Sigmoid colon (tissue), 7 donors: ENCODE measurements around the gene SEC62. TPM values are rescaled to one million over a fixed set of nuclear protein-coding genes. Genes with fewer than 3 reads are reported as not detected.

Experiments
- DNase-seq: peaks from one replicate; pipeline ENCODE4 v3.0.0-alpha.2; 2019
- H3K27ac ChIP-seq, 4 donors: fragments of 200-600 bp; sonication (generic); one replicate each; pipeline ENCODE4 v1.5.1; 2016 to 2019; ENCODE audit warnings: mild to moderate bottlenecking in 1 of 4
- H3K27me3 ChIP-seq, 3 donors: fragments of 200-600 bp; sonication (generic); one replicate each; pipeline ENCODE4 v1.5.1; 2019; ENCODE audit warnings: mild to moderate bottlenecking in 1 of 3
- H3K36me3 ChIP-seq, 4 donors: fragments of 200-600 bp; sonication (generic); one replicate each; pipeline ENCODE4 v1.5.1; 2016 to 2019
- H3K4me1 ChIP-seq, 4 donors: fragments of 200-600 bp; sonication (generic); one replicate each; pipeline ENCODE4 v1.5.1; 2017 to 2019
- H3K4me3 ChIP-seq, 4 donors: fragments of 200-600 bp; sonication (generic); one replicate each; pipeline ENCODE4 v1.5.1; 2017 to 2019; ENCODE audit warnings: mild to moderate bottlenecking in 2 of 4, moderate library complexity in 1 of 4
- H3K9me3 ChIP-seq, 4 donors: fragments of 200-600 bp in 3 of 4; sonication (generic) in 3 of 4; one replicate each; pipeline versions ENCODE4 v1.5.1 to v1.6.1; 2013 to 2019
- EP300 ChIP-seq, 4 donors: sonication (generic); formaldehyde crosslinking; IDR thresholded peaks; one replicate each; pipeline ENCODE4 v1.6.1; 2017; ENCODE audit warnings: antibody characterized with exemption in 4 of 4
- POLR2A ChIP-seq, 2 donors: fragments of 450-650 bp; IDR thresholded peaks; one replicate each; pipeline ENCODE4 v1.6.1; 2016; ENCODE audit warnings: antibody characterized with exemption in 2 of 2, mild to moderate bottlenecking in 2 of 2, moderate library complexity in 2 of 2
- POLR2AphosphoS5 ChIP-seq, 4 donors: sonication (generic); formaldehyde crosslinking; IDR thresholded peaks; one replicate each; pipeline ENCODE4 v1.6.1; 2017; ENCODE audit warnings: antibody characterized with exemption in 4 of 4
- WGBS, 2 donors: extraction: QIAGEN DNeasy Blood & Tissue Kit; methylation state at CpG; one replicate each; pipeline ENCODE4 v1.1.7; 2013; 5-methylcytosine and 5-hydroxymethylcytosine counted together
- intact Hi-C: fragments of 100-400 bp; cut with DNase I; formaldehyde crosslinking; loops from one replicate; pipeline ENCODE4 v1.15.1; 2023
- polyA plus RNA-seq, 3 donors: library from polyadenylated mRNA; stranded (reverse); fragments of 200-250 nt; gene quantifications; one replicate each; pipeline ENCODE4 v1.2.3, GENCODE V29; 2013
- total RNA-seq, 4 donors: library from RNA; depleted of rRNA; stranded (reverse); fragments of >200 nt; gene quantifications; one replicate each; pipeline ENCODE4 v1.1.0, GENCODE V29; 2016
- TF ChIP-seq, protein P1 (sequence below), 4 experiments: fragments of 450-650 bp in 3 of 4; fragments of 200-600 bp in 1 of 4; IDR thresholded peaks; one replicate each; pipeline ENCODE4 v1.5.1; 2016 to 2019; ENCODE audit warnings: antibody characterized with exemption in 4 of 4, mild to moderate bottlenecking in 3 of 4, moderate library complexity in 2 of 4
- donor health status: healthy with polysubstance abuse.
- donor health status: Bipolar disorder and iron deficiency.
- donor health status: healthy.

The SEC62 gene
- total and polyA plus RNA-seq, 7 donors: 15.0 to 82.6 (median 77.7) TPM

DNA sequence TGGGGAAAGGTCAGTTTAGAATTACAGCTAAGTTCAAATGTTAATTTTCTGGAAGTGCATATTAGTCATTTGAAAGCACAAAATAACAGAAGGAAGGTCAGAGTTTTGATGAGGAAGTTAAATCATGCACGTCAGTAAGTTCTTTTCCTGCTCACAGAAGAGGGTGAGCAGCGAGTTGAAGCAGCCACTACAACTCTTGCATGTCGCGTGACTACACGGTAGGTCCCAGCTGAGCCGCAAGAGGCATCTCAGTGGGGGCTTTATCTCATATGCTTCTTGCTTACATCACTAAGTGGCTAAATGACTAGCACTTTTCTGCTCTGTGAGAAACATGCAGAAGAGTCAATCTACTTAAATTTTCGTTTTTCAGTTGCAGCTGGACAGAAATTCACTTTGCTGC, 21.3 kb upstream of the SEC62 start:
- intact Hi-C loops: no loop called here
- Histone ChIP-seq H3K9me3 (no peaks in the 10 kb centered on the region), H3K27me3 (no peaks in the 10 kb centered on the region), H3K27ac (no peak overlapping the region), H3K4me3 (no peak overlapping the region), H3K4me1 (no peaks in the 10 kb centered on the region), H3K36me3 (no peaks in the 10 kb centered on the region)
- TF ChIP-seq POLR2AphosphoS5 (IDR thresholded peaks at IDR 0.05) (no peak), EP300 (IDR thresholded peaks at IDR 0.05) (no peak), POLR2A (IDR thresholded peaks at IDR 0.05) (no peak)
- TF ChIP-seq, protein P1, sequence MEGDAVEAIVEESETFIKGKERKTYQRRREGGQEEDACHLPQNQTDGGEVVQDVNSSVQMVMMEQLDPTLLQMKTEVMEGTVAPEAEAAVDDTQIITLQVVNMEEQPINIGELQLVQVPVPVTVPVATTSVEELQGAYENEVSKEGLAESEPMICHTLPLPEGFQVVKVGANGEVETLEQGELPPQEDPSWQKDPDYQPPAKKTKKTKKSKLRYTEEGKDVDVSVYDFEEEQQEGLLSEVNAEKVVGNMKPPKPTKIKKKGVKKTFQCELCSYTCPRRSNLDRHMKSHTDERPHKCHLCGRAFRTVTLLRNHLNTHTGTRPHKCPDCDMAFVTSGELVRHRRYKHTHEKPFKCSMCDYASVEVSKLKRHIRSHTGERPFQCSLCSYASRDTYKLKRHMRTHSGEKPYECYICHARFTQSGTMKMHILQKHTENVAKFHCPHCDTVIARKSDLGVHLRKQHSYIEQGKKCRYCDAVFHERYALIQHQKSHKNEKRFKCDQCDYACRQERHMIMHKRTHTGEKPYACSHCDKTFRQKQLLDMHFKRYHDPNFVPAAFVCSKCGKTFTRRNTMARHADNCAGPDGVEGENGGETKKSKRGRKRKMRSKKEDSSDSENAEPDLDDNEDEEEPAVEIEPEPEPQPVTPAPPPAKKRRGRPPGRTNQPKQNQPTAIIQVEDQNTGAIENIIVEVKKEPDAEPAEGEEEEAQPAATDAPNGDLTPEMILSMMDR (IDR thresholded peaks at IDR 0.05): no peak
- no peak for DNase-seq
- WGBS, 2 donors: 39 to 79% methylated on average over 7 of the region's 7 CpGs

DNA sequence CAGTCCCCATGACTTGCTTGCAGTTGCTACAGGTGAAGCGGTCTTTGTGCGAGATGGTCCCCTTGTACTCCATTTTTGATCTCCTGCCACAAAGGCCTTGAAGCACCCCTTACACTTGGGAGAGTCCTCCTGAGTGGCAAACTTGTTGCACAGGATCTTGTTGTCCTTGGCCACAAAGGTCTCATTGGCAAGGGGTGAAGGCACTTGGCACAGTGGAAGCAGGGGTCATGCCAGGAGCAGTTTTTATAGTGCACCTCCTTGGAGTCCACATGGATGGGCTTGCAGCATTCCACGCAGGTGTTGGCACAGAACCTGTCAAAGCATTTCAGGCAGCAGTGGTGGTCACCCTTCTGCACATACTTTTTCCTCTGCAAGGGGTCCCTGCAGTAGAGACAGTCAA, 20.3 kb upstream of the SEC62 start:
- Histone ChIP-seq H3K36me3 (no peaks in the 10 kb centered on the region), H3K27me3 (no peaks in the 10 kb centered on the region), H3K4me1 (no peaks in the 10 kb centered on the region), H3K9me3 (no peaks in the 10 kb centered on the region), H3K4me3 (no peak overlapping the region), H3K27ac (no peak overlapping the region)
- 97 to 99% methylated on average over 3 of the region's 3 CpGs for WGBS, 2 donors
- no peak for DNase-seq
- TF ChIP-seq, protein P1 (IDR thresholded peaks at IDR 0.05): no peak
- TF ChIP-seq POLR2AphosphoS5 (IDR thresholded peaks at IDR 0.05) (no peak), POLR2A (IDR thresholded peaks at IDR 0.05) (no peak), EP300 (IDR thresholded peaks at IDR 0.05) (no peak)
- intact Hi-C loops: no loop called here

DNA sequence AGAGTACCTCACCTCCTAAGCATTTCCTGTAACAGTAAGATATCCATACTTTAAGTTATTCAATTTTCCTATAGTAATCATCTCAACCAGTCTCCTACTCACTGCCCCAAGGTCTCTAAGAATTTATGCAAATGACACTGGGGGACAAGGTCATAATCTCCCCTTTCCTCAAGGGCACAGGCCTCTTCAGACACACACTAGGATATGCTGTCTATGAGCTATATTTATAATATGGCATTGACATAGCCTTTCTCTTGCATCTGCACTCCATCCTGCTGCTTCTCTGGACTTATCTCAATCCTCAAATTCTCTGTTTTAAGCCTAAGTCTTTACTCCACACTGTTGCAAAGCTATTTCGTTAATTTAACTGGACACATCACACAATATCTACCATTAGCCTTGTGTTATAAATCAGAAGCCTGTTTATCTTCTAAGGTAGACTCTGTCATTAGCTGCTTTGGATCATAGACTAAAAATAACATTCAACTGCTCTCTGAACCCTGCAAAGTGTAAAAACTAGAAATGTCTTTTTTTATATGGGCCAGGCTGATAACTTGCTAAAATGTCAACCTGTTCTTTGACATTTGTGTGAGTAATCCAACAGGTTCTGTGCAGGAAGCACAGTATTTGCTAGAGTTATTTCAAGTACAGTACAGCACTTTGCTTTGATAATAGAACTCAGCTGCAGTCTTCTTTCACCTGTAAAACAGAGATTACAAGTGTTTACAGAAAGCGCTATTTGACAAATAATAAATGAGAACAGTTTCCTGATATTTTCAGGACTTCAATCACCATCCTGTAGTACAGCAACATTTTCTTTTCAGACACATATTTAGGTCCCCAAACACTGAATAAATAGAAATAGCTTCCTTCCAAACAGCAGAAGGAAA, 17.8 kb upstream of the SEC62 start:
- no peaks in the 10 kb centered on the region for H3K36me3 ChIP-seq
- intact Hi-C loops: no loop called here
- no peak overlapping the region for H3K27ac ChIP-seq
- H3K4me1 ChIP-seq: no peaks in the 10 kb centered on the region
- H3K9me3 ChIP-seq: no peaks in the 10 kb centered on the region
- no peaks in the 10 kb centered on the region for H3K27me3 ChIP-seq
- WGBS, 2 donors: 13 to 48% methylated on average over 2 of the region's 2 CpGs
- no peak for DNase-seq
- H3K4me3 ChIP-seq: no peak overlapping the region
- TF ChIP-seq POLR2A (IDR thresholded peaks at IDR 0.05): no peak
- TF ChIP-seq, protein P1 (IDR thresholded peaks at IDR 0.05): no peak
- TF ChIP-seq EP300 (IDR thresholded peaks at IDR 0.05): no peak
- no peak for TF ChIP-seq POLR2AphosphoS5 (IDR thresholded peaks at IDR 0.05)

DNA sequence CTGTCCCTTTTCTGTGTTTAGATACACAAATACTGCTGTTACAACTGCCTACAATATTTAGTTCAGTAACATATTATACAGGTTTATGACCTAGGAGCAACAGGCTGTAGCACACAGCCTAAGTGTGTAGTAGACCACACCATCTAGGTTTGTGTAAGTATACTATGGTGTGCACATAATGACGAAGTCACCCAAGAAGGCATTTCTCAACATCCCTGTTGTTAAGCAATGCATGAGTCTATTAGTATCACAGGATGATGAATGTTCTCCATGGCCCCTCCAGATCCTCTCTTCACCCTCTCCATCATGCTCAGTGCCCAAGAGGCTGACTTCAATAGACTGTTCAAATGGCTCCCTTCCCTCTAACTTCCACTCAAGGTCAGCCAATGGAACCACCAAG, 14.6 kb upstream of the SEC62 start:
- Histone ChIP-seq H3K9me3 (no peaks in the 10 kb centered on the region), H3K27me3 (no peaks in the 10 kb centered on the region), H3K27ac (no peak overlapping the region), H3K4me3 (no peak overlapping the region), H3K4me1 (no peaks in the 10 kb centered on the region), H3K36me3 (no peaks in the 10 kb centered on the region)
- no peak for DNase-seq
- TF ChIP-seq POLR2AphosphoS5 (IDR thresholded peaks at IDR 0.05): no peak
- intact Hi-C loops: no loop called here
- 27 to 67% methylated on average over 1 of the region's 1 CpG for WGBS, 2 donors

DNA sequence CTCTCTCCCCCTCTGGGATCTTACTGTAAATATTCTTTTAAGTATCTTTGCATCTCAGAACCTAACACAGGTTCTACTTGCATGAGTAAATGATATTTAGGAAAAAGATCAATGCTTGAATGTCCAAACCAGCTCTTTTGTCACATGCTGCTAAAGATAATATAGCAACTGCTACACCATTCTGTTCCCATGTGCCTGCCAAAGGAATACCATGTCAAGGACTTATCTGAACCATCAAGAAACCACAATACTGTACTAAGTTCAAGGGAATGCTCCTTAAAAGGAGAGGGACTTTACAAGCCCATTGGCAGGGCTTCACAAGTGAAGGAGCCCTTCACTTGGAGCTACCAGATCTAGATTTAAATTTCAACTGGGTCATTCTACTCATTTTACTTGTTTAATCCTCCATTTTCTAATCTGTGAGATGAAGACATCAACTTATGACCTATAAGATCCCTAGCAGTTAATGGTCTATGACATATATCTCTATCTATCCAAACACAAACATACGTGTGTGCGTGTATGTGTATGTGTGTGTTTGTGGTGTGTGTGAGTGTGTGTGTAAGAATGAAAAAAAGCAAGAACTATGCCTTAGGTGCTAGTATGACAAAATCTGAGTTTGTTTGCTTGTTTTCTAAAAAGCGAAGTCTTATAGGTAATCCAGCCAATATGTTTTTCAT, 13.0 kb upstream of the SEC62 start:
- 85 to 93% methylated on average over 3 of the region's 3 CpGs for WGBS, 2 donors
- Histone ChIP-seq H3K36me3 (no peaks in the 10 kb centered on the region), H3K27ac (no peak overlapping the region), H3K4me1 (no peaks in the 10 kb centered on the region), H3K4me3 (no peak overlapping the region), H3K9me3 (no peaks in the 10 kb centered on the region), H3K27me3 (no peaks in the 10 kb centered on the region)
- DNase-seq: no peak
- intact Hi-C loops: no loop called here
- TF ChIP-seq POLR2AphosphoS5 (IDR thresholded peaks at IDR 0.05) (no peak), POLR2A (IDR thresholded peaks at IDR 0.05) (no peak), EP300 (IDR thresholded peaks at IDR 0.05) (no peak)
- TF ChIP-seq, protein P1 (IDR thresholded peaks at IDR 0.05): no peak
